Islet precursor cell (in vitro differentiated cells): ENCODE measurements around the gene HTRA3.
A peak's percentile ranks its signal among the peaks of the same experiment; 100 is the strongest.

Experiments
- DNase-seq: peaks from one replicate; pipeline ENCODE4 v3.0.0-alpha.2; 2018

HTRA3 gene

GRCh38 chr4:8269535-8270417 is at the start of gene HTRA3:
TSS of gene HTRA3 (plus strand) at chr4:8269754. CDS start at chr4:8269969, 215 bp downstream.
- peak; percentile 74 for DNase-seq

DNA sequence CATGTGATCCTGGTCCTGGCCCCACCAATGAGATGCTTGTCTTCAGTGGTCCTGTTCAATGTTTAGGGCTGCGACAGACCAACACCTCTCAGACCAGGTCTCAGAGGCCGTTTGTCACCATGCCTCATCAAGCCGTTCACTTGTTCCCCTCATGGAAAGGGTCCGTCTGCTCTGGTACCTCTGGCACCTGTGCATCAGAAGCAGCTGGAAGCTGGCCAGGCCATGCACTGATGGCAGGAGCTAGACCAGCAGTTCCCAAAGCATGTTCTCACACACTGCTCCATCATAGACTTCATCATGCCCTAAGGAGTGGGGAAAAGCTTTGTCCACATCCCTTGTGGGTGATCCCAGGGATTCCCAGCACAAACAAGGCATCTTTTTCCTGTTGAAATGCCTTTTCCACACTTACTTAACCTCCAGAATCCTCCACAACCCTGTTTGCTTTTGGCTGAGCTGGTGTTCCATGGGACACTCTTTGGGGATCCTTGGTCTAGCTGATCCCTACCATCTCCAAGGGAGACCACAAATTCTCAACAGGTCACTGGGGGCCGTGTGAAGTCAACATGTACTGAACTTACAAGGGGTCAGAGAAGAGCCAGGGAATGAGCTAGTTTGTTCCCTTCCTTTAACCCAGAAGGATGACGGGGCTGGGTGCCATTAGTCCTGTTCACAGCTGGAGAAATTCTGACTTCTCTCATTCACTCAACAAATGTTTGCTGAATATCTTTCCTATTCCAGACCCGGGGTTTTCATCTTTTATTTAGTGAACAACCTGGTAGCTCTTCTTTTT is 48.7 kb upstream of the HTRA3 start:
- DNase-seq, result no peak

GRCh38 chr4:8221476-8221875 is 48.1 kb upstream of the HTRA3 start:
- no peak for DNase-seq

GRCh38 chr4:8221985-8222384 is 47.6 kb upstream of the HTRA3 start:
- no peak for DNase-seq

DNA sequence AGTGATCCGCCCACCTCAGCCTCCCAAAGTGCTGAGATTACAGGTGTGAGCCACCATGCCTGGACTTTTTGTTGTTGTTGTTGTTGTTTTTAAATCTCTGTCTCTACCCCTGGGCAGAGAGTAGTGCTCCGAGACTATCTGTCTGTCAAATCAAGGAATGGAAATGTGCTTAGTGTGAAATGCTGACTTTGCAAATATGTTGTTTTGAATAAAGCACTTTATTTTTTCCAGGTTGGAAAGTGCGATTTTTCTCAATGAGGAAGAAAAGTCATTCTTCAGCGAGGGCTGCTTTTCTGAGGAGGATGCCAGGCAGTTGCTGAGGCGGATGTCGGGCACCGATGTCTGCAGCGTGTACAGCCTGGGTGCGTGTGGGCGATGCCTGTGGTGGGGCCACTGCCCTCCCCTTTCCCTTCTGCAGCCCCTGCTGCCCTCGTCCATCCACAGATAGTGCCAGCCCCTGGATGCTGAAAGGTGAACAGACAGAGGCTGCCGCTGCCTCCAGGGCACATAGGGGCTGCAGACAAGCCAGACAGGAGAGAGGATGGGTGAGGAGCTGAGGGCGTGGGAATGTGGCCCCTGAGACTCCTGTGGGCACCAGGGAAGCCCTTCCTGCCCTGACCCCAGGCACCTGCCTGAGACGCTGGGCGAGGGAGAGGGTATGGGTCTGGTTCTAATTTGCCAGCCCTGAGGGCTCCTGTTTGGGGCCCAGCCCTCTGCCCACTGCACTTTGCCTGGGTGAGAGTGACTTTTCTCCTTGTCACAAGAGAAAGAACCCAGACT is 46.8 kb upstream of the HTRA3 start:
- DNase-seq, result no peak

DNA sequence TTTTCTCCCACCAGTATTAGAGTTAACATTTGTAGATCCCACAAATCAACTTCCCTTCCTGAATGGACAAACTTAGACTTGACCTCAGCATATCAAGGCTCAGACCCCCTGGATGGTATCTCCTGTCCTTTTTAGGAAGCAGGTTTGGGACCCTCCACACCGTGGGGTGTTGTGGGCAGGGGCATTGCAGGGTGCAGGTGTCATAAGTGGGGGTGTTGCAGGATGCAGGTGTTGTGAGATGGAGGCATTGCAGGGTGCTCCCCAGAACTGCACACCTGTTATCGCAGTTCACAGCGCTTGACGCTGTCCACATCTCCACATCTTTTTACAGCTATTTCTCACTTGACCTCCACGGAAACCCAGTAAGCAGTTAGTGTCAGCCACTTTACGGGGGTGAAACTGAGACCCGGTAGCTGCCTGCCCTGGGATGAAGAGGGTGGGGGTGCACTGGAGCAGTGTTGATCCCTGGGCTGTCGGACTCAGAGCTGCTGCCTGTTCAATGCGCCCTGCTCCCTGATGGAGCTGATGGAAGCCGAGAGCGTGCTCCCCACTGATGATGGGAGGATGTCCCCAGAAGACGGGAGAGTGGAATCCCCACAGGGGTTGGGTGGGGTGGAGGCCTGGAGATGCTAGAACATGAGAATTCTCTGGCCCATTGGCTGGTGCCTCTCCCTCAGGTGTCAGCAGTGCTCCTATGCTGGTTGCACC is 45.1 kb upstream of the HTRA3 start:
- DNase-seq, result no peak

- no peak for DNase-seq
Measured at GRCh38 chr4:8224975-8225625, 44.5 kb upstream of the HTRA3 start.

- no peak for DNase-seq
Measured at GRCh38 chr4:8225706-8226443, 43.7 kb upstream of the HTRA3 start.

GRCh38 chr4:8227201-8227770 is 42.3 kb upstream of the HTRA3 start:
- DNase-seq, result no peak

DNA sequence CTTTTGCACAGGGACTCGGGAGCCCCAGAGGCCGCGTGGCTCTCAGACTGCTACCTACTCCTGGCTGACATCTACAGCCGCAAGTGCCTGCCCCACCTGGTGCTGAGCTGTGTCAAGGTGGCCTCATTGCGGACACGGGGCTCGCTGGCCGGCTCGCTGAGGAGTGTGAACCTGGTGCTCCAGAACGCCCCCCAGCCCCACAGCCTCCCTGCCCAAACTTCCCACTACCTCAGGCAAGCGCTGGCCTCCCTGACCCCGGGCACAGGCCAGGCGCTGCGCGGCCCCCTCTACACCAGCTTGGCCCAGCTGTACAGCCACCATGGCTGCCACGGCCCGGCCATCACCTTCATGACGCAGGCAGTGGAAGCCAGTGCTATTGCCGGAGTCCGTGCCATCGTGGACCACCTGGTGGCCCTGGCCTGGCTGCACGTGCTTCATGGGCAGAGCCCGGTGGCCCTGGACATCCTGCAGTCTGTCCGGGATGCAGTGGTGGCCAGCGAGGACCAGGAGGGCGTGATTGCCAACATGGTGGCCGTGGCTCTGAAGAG is 41.7 kb upstream of the HTRA3 start:
- no peak for DNase-seq

DNA sequence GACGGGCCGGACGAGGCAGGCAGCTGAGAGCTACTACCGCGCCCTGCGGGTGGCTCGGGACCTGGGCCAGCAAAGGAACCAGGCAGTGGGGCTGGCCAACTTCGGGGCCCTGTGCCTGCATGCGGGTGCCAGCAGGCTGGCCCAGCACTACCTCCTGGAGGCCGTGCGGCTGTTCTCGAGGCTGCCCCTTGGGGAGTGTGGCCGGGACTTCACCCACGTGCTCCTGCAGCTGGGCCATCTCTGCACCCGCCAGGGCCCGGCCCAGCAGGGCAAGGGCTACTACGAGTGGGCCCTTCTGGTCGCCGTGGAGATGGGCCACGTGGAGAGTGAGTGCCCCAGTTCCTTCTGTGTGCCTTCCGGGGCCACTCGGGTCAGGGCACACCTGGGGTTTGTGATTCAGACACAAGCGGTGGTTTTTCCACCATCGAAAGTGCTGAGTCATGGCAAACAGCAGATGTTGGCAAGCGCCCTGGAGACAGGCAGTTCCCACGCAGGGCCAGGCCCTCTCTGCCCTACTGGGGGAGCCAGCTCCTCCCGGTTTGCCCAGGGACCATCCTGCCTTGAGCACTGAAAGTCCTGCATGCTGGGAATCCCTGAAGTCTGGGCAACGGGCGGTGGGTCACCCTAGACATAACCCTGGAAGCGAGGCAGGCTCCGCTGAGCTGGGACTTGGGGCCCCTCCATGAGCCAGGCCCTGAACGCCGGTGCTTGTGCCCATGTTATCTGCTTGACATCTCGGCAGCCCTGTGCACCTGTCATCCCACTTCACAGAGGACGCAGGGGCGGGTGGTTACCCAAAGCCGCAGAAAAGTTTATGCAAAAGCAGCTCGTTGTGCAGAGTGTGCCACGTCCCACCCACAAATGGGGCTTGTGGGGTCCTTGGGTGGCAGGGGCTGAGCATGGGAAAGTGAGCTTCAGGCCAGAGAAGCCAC is 41.0 kb upstream of the HTRA3 start:
- DNase-seq, result no peak

GRCh38 chr4:8229331-8229975 is 40.1 kb upstream of the HTRA3 start:
- no peak for DNase-seq

DNA sequence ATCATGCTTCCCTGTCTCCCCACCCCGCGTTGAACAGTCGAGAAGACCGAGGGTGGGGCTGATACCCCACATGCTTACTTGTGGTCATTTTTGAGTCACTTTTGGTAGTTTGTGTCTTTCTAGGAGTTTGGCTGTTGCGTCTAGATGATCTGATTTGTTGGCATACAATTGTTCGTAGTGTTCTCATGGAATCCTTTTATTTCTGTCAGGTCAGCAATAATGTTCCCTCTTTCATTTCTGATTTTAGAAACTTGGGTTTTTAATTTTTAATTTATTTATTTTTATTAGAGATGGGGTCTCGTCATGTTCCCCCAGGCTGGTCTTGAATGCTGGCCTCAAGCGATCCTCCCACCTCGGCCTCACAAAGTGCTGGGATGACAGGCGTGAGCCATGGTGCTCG is 39.5 kb upstream of the HTRA3 start:
- DNase-seq, result no peak

DNA sequence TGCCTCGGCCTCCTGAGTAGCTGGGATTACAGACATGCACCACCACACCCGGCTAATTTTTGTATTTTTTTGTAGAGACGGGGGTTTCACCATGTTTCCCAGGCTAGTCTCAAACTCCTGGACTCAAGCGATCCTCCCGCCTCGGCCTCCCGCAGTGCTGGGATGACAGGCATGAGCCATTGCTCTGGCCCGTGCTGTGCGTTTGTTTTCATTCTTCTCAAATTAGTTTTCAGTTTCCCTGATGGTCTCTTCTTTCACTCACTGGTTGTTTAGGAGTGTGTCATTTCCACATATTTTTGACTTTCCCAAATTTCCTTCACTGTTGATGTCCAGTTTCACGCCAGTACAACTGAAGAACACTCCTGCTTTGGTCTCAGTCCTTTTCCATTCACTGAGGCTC is 38.7 kb upstream of the HTRA3 start:
- no peak for DNase-seq

- no peak for DNase-seq
Measured at GRCh38 chr4:8231551-8232049, 38.0 kb upstream of the HTRA3 start.

DNA sequence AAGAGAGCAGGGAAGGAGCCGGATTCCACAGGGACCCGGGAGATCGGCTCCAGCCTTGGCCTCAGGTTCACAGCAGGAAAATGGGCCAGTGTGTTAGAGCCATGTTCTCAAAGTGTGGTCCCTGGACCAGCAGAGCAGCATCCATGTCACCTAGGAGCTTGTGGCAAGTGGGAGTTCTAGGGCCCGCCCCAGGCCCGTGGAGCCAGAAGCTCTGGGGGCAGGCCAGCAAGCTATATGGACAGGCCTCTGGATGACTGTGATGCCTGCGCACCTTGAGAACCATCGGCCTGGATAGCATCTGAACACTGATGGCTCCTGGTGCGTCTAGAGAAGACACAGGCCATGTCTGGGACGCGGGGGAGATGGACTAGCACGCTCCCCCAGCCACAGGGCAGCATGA is 36.8 kb upstream of the HTRA3 start:
- DNase-seq, result no peak

GRCh38 chr4:8233672-8234484 is 35.7 kb upstream of the HTRA3 start:
- DNase-seq, result no peak

DNA sequence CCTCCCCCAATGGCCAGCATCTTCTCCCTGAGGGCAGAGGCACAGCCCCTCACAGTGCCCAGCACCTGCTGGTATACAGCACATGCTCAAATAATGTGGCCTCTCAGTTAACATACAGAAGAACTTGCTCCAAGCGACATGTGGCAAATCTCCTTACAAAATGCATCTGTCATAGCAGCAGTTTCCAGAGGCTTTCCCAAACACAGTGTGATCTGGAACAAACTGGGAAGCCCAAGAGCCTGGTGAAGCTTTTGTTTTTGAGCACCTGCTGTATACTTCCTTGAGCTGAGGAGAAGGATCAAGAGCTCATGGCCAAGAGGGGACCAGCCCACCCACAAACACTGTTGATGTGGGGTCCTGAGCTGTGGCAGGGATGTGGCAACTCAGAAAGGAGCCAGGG is 34.8 kb upstream of the HTRA3 start:
- DNase-seq, result no peak
